Middle frontal gyrus (tissue), 1 donor: Measurements from ENCODE around the gene ODF2.

Source experiments
- DNase-seq: peaks from one replicate; pipeline ENCODE4 v3.0.0-alpha.2; 2015; ENCODE audit warnings: low spot score; ENCODE audit errors: extremely low spot score

Gene ODF2

DNA sequence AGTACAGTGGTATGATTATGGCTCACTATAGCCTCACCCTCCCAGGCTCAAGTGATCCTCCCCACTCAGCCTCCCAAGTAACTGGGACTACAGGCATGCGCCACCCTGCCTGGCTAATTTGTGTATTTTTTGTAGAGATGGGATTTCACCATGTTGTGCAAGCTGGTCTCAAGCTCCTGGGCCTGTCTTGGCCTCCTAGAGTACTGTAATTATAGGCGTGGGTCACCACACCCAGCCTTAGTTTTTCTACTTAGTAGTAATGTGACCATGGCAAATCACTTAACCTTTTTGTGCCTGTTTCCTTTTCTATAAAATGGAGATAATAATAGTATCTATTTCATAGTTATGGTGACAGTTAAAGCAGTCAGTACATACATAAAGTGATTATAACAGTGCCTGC, 70.9 kb downstream of the ODF2 start:
- no peak for DNase-seq

DNA sequence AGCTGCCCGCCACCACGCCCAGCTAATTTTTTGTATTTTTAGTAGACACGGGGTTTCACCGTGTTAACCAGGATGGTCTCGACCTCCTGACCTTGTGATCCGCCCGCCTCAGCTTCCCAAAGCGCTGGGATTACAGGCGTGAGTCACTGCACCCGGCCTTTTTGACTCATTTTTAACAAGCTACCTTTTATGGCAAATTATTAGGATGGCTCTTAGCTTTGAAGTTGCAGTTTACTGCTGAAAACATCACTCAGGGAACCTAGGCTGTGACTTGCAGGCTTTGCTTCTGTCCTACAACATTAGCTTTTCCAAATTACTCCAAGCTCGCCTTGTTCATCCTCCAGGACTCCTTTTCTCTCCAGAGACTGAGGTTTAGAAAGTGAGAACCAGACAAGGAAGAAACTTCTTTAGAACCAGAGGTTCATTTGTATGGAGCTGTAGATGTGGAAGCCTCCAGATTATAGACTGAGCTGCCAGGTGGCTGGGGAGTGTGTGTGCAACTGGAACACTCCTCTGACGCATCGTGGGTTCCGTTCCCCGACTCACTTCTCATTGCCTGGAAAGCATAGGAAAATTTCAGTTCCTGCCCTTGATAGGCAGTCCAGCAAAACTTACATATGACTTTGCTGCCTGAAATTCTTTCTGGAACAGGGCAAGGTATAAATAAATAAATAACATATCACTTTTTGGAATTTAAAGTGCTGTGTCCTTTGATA, 72.8 kb downstream of the ODF2 start:
- no peak for DNase-seq

DNA sequence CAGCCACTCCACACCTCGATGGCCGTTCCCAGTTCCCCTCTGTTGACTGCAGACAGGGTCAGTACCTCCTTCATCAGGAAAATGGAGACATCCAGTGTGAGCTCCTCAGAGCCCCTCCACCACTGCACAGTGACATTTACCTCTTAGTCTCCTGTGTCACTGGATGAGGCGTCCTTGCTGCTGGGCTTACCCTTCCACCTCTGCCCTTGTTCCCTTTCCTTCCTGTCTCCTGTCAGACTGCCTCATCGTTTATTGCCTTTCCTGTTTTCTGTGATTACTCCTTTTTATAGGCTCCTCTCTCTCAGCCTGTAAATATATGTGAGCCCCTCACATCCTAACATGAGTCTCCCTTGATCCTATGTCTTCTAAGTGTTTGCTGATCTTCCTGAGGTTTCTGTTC, 73.4 kb downstream of the ODF2 start:
- DNase-seq, result no peak

DNA sequence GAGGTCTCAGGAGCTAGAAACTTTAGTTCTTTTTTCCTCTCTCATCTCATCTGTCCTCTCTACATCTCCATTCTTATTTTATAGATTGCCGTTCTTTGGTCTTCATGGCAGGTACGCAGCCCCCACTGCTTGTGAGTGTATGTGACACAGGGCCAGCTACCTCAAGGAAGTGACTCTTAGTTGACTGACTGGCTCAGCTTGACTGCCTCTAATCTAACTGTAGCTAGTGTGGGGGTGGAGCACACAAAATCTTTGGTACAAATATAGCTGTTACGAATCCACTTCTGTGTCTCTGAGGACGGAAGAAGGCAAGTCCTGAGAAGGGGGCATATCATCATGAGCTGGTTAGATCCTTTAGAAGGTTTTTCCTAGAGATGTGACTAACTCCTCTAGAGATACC, 76.8 kb downstream of the ODF2 start:
- no peak for DNase-seq

DNA sequence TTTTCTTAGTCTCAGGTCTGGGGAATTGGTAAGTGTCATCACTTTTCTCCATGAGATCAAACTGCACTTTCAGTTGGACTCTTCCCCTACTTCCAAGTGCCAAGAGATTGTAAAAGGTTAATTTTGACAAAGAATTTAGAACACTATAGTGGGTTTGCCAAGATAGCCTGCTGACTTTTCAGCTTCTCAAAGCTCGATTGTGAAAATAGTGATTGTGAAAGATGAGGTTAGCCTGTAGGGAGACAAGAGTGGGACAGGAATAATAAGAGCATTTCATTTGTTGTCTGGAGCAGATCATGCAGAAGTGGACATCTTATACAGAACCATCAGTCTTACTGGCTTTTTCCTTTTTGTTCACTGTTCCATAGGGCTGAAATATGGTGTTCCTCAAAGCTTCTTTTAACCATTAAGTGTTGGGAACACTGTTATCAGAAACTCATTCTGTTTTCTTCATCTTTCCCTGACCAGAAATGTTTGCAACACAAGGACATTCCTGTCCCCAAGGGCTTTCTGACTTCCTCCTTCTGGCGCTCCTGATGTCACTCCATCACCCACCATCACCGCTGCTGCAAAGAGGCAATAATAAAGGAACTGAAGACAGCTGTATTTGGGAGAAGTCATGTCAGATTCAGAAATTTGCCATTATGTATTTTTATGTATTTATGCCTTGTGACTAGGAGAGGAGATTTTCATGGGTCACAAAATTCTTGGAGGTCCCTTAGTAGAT, 85.0 kb downstream of the ODF2 start:
- DNase-seq, result no peak

DNA sequence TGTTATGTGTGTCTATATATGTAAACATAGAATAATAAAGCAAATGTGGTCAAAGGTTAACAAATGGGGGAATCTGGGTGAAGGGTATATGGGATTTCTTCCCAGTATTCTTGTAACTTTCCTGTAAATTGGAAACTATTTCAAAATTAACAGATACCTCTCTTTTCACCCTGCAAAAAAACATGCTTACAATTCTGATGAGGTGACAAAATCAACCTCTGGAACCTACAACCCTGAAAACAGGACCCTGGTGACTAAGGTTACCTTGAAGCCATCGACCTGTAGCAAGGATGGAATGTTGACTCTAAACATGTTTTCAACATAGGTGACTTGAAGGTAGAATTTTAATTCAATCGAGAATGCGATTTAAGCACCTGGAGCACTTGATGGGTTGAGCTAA, 90.7 kb downstream of the ODF2 start:
- DNase-seq, result no peak

DNA sequence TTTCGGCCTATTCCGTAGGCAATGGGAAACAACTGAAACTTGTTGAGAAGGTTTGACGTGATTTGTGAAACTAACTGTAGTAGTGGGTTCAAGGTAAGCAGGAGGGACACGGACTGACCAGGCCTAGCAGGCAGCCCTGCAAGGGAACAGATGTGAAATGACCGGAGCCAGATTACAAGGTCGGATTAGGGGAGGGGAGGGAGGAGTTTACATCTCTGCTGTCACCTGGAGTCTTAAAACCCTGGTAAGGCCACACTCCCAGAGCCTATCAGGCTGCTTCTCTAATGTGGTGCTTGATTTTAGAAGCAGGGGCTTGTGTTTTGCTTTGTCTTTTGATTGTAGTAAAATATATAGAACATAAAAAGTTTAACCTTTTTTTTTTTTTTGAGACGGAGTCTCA, 93.1 kb downstream of the ODF2 start:
- no peak for DNase-seq

DNA sequence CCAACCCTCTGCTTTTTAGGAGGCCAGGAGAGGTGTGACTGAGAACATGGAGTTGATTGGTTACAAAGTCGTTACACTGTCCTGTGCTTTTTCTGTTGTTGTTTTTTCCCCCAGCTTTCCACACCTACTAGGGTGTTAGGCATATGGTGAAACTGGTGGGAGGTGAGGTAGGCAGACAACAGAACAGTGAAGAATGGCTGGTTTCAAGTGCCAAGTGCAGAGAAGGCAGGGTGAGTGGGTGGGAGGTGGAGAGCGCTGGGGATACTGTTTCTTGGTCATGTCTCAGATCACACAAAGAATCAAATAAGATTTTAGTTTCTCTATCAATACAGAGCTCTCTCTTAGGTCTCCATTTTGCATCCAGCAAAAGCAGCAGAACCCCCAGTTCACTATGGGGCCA, 94.4 kb downstream of the ODF2 start:
- no peak for DNase-seq
